Keratinocyte (primary cell): Measurements from ENCODE around the gene TFEC. TPM values are rescaled to one million over a fixed set of nuclear protein-coding genes. Genes with fewer than 3 reads are reported as not detected.

Experiments used
- DNase-seq: peaks from one replicate; pipeline ENCODE4 v3.0.0-alpha.2; 2011; ENCODE audit warnings: low read depth, missing footprints, low spot score
- FAIRE-seq: peaks from 2 replicates; lab custom pipeline; 2011; peaks lifted over from hg19 to GRCh38; lab: Jason Lieb, UNC
- H2AFZ ChIP-seq: 2 replicates; pipeline ENCODE4 v1.6.0; 2012; ENCODE audit warnings: low read length, control low read depth, inconsistent platforms; ENCODE audit not compliant: control insufficient read depth
- H3K27ac ChIP-seq: 2 replicates; pipeline ENCODE4 v1.5.1; 2011; ENCODE audit warnings: low read length; ENCODE audit not compliant: control insufficient read depth, insufficient read depth
- H3K27me3 ChIP-seq: 3 replicates; pipeline ENCODE4 v1.6.0; 2011; ENCODE audit warnings: low read length; ENCODE audit not compliant: control insufficient read depth, insufficient read depth; ENCODE audit errors: extremely low read depth
- H3K36me3 ChIP-seq, 2 experiments: 2 replicates in 1 of 2; 3 replicates in 1 of 2; pipeline ENCODE4 v1.5.1; 2011; ENCODE audit warnings: low read length in 2 of 2, mild to moderate bottlenecking in 1 of 2; ENCODE audit not compliant: control insufficient read depth in 2 of 2, insufficient read depth in 2 of 2; ENCODE audit errors: extremely low read depth in 1 of 2
- H3K4me1 ChIP-seq: 3 replicates; pipeline ENCODE4 v1.5.1; 2011; ENCODE audit warnings: low read length; ENCODE audit not compliant: control insufficient read depth, insufficient read depth; ENCODE audit errors: extremely low read depth
- H3K4me2 ChIP-seq: 3 replicates; pipeline ENCODE4 v1.6.0; 2011; ENCODE audit warnings: low read depth, low read length; ENCODE audit not compliant: control insufficient read depth, insufficient read depth; ENCODE audit errors: extremely low read depth
- H3K4me3 ChIP-seq, 3 experiments: fragments of 200-600 bp in 1 of 3; sonication (generic) in 1 of 3; 2 replicates in 2 of 3; 3 replicates in 1 of 3; pipeline ENCODE4 v1.5.1; 2011 to 2016; ENCODE audit warnings: low read length in 3 of 3, mild to moderate bottlenecking in 3 of 3, control low read depth in 2 of 3, inconsistent platforms in 1 of 3, low read depth in 1 of 3, mixed read lengths in 1 of 3, mixed run types in 1 of 3, moderate library complexity in 1 of 3; ENCODE audit not compliant: control insufficient read depth in 2 of 3, insufficient read depth in 2 of 3; ENCODE audit errors: extremely low read depth in 1 of 3
- H3K79me2 ChIP-seq: 2 replicates; pipeline ENCODE4 v1.6.0; 2012; ENCODE audit warnings: low read length; ENCODE audit not compliant: control insufficient read depth, insufficient read depth
- H3K9ac ChIP-seq: 3 replicates; pipeline ENCODE4 v1.6.0; 2011; ENCODE audit warnings: low read length; ENCODE audit not compliant: control insufficient read depth, insufficient read depth; ENCODE audit errors: extremely low read depth
- H3K9me1 ChIP-seq: 3 replicates; pipeline ENCODE4 v1.6.0; 2011; ENCODE audit warnings: low read length; ENCODE audit not compliant: control insufficient read depth, insufficient read depth; ENCODE audit errors: extremely low read depth
- H3K9me3 ChIP-seq: 2 replicates; pipeline ENCODE4 v1.5.1; 2012; ENCODE audit warnings: low read depth, low read length; ENCODE audit not compliant: control insufficient read depth
- H4K20me1 ChIP-seq: 3 replicates; pipeline ENCODE4 v1.6.0; 2011; ENCODE audit warnings: low read length; ENCODE audit not compliant: control insufficient read depth, insufficient read depth; ENCODE audit errors: extremely low read depth
- CTCF ChIP-seq, 3 experiments: IDR thresholded peaks in 1 of 3; conservative IDR thresholded peaks in 1 of 3; optimal IDR thresholded peaks in 1 of 3; 2 replicates in 2 of 3; 3 replicates in 1 of 3; pipeline versions ENCODE3 to v1.5.1; 2011; ENCODE audit warnings: low read length in 3 of 3, mild to moderate bottlenecking in 3 of 3, moderate library complexity in 2 of 3, control low read depth in 1 of 3, inconsistent platforms in 1 of 3; ENCODE audit not compliant: insufficient read depth in 2 of 3; ENCODE audit errors: extremely low read depth in 1 of 3
- EZH2 ChIP-seq: IDR thresholded peaks from one replicate; pipeline ENCODE4 v1.6.1; 2012; ENCODE audit warnings: inconsistent platforms, mild to moderate bottlenecking, low read length, moderate library complexity
- dilution Hi-C: fragments of 300-500 bp; cut with MboI; formaldehyde crosslinking; loops from one replicate; pipeline ENCODE4 v1.7.0; 2020; ENCODE audit warnings: low sequenced_read_pairs; ENCODE audit not compliant: extremely low pct_ligation_motif_present
- polyA plus RNA-seq, 5 experiments: library from polyadenylated mRNA; depleted of rRNA in 3 of 5; stranded (reverse) in 3 of 5; stranded (forward) in 1 of 5; unstranded in 1 of 5; fragments of >200 nt; gene quantifications; 1 replicate in 1 of 5; 2 replicates in 3 of 5; 3 replicates in 1 of 5; pipeline versions ENCODE4 v1.2.1 to v1.2.3, GENCODE V29; 2011 to 2012; ENCODE audit warnings: missing spikeins in 2 of 5, low read depth in 1 of 5, low replicate concordance in 1 of 5

Gene TFEC
- polyA plus RNA-seq, 1 donor (not counting 4 experiments of a cell fraction or from before 2014, with no cell fraction given), result 0.08 TPM

DNA sequence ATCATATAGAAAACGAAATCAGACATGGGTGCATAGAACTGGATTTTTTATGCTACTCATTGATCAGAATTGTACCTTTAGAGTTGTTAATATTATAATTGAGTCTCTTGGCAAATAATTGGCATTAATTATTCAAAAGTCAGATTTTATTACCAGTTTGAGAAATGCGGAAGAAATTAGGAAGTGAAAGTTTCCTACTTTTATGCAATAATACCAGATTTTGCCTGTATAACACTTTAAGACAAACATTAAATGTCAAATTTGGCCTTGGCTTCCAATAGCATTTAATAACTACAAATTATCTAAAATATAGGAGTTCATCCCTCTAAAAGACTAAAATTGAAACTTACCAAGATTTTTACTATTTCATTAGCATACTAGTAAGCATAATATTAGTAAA, 6.8 kb upstream of the TFEC start:
- Histone ChIP-seq H3K9me3 (no peaks in the 10 kb centered on the region), H4K20me1 (no peaks in the 10 kb centered on the region), H3K36me3 (no peaks in the 10 kb centered on the region), H2AFZ (no peak overlapping the region), H3K9me1 (no peaks in the 10 kb centered on the region), H3K27me3 (no peaks in the 10 kb centered on the region), H3K4me3 (no peak overlapping the region), H3K4me1 (no peaks in the 10 kb centered on the region), H3K9ac (no peak overlapping the region), H3K27ac (no peak overlapping the region), H3K4me2 (no peak overlapping the region), H3K79me2 (no peaks in the 10 kb centered on the region)
- dilution Hi-C loops, result no loop called here
- no peak for DNase-seq
- no peak for FAIRE-seq
- TF ChIP-seq EZH2 (no peak), CTCF (optimal IDR thresholded peaks at IDR 0.05 in 1 of 3, IDR thresholded peaks at IDR 0.05 in 1 of 3, conservative IDR thresholded peaks at IDR 0.05 in 1 of 3; ENCODE audit: extremely low read depth in 1 of 3, insufficient read depth in 2 of 3, low read length in 3 of 3) (no peak)

- Histone ChIP-seq H3K4me1 (peaks cover 4% of the 10 kb centered on the region), H3K4me2 (no peak overlapping the region), H3K36me3 (no peaks in the 10 kb centered on the region), H3K9ac (no peak overlapping the region), H3K9me3 (no peaks in the 10 kb centered on the region), H3K27ac (no peak overlapping the region), H4K20me1 (no peaks in the 10 kb centered on the region), H3K27me3 (no peaks in the 10 kb centered on the region), H2AFZ (no peak overlapping the region), H3K4me3 (no peak overlapping the region), H3K79me2 (no peaks in the 10 kb centered on the region), H3K9me1 (no peaks in the 10 kb centered on the region)
- dilution Hi-C loops, result no loop called here
- FAIRE-seq (no peak), DNase-seq (no peak)
- TF ChIP-seq CTCF (optimal IDR thresholded peaks at IDR 0.05 in 1 of 3, IDR thresholded peaks at IDR 0.05 in 1 of 3, conservative IDR thresholded peaks at IDR 0.05 in 1 of 3; ENCODE audit: extremely low read depth in 1 of 3, insufficient read depth in 2 of 3, low read length in 3 of 3), result no peak
- TF ChIP-seq EZH2, result no peak
These were observed 3.8 kb upstream of the TFEC start for GRCh38 chr7:116034411-116034810.
